Measurements from ENCODE around the gene LRTM2.

DNA sequence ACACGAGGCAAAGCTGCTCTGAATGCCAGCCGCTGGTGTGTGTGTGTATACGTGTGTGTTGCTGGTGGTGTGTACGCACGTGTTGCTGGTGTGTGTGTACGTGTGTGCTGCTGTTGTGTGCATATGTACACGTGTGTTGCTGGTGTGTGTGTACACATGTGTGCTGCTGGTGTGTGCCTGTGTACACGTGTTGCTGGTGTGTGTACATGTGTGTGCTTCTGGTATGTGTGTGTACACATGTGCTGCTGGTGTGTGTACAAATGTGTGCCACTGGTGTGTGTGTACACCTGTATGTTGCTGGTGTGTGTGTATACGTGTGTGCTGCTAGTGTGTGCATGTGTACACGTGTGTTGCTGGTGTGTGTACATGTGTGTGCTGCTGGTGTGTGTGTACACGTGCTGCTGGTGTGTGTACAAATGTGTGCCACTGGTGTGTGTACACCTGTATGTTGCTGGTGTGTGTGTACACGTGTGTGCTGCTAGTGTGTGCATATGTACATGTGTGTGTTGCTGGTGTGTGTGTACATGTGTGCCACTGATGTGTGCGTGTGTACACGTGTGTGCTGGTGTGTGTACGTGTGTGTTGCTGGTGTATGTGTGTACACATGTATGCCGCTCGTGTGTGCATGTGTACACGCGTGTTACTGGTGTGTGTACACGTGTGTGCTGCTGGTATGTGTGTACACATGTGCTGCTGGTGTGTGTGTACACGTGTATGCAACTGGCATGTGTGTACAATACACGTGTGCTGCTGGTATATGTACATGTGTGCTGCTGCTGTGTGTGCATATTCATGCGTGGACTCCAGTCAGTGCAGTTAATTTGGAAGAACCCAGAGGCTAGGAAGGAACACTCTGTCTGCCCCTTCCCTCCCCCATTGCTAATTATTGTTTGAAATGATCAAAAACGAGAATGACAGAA is 50.9 kb downstream of the LRTM2 start:
- no peak for TF ChIP-seq EZH2phosphoT487 (IDR thresholded peaks at IDR 0.05; ENCODE audit: low read depth, severe bottlenecking, unreplicated experiment)
- TF ChIP-seq CTCF (IDR thresholded peaks at IDR 0.05; ENCODE audit: poor library complexity), result no peak
